ENCODE data around the gene KCNAB1.

- TF ChIP-seq, protein P1, sequence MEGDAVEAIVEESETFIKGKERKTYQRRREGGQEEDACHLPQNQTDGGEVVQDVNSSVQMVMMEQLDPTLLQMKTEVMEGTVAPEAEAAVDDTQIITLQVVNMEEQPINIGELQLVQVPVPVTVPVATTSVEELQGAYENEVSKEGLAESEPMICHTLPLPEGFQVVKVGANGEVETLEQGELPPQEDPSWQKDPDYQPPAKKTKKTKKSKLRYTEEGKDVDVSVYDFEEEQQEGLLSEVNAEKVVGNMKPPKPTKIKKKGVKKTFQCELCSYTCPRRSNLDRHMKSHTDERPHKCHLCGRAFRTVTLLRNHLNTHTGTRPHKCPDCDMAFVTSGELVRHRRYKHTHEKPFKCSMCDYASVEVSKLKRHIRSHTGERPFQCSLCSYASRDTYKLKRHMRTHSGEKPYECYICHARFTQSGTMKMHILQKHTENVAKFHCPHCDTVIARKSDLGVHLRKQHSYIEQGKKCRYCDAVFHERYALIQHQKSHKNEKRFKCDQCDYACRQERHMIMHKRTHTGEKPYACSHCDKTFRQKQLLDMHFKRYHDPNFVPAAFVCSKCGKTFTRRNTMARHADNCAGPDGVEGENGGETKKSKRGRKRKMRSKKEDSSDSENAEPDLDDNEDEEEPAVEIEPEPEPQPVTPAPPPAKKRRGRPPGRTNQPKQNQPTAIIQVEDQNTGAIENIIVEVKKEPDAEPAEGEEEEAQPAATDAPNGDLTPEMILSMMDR (IDR thresholded peaks at IDR 0.05) = no peak
- no peak for TF ChIP-seq POLR2A (IDR thresholded peaks at IDR 0.05)
Observed at GRCh38 chr3:156218353-156218744, 98.0 kb downstream of the KCNAB1 start.

Measured in lower leg skin (tissue), 3 donors.